GM18508 (cell line): ENCODE measurements around the gene ADAMTSL1.

Experiments
- ATAC-seq: cut with Tn5 transposase; IDR thresholded peaks from one replicate; pipeline ENCODE4 v1.9.1; 2021; ENCODE audit warnings: moderate number of reproducible peaks; ENCODE audit not compliant: insufficient read depth, unreplicated experiment

Gene ADAMTSL1

GRCh38 chr9:18718393-18718792, 244.4 kb downstream of the ADAMTSL1 start:
- ATAC-seq: no peak

- ATAC-seq: no peak
Observed at GRCh38 chr9:18718932-18719331, 245.0 kb downstream of the ADAMTSL1 start.

GRCh38 chr9:18720691-18721090, 246.7 kb downstream of the ADAMTSL1 start:
- no peak for ATAC-seq

- ATAC-seq: no peak
Observed at GRCh38 chr9:18721267-18721994, 247.5 kb downstream of the ADAMTSL1 start.

- no peak for ATAC-seq
Observed at GRCh38 chr9:18721995-18722310, 248.0 kb downstream of the ADAMTSL1 start.

- no peak for ATAC-seq
Observed at GRCh38 chr9:18722882-18723281, 248.9 kb downstream of the ADAMTSL1 start.

GRCh38 chr9:18723366-18723765, 249.4 kb downstream of the ADAMTSL1 start:
- no peak for ATAC-seq

- ATAC-seq: no peak
Observed at GRCh38 chr9:18726546-18726945, 252.6 kb downstream of the ADAMTSL1 start.

- no peak for ATAC-seq
Observed at GRCh38 chr9:18727904-18728303, 254.0 kb downstream of the ADAMTSL1 start.

GRCh38 chr9:18728642-18729041, 254.7 kb downstream of the ADAMTSL1 start:
- no peak for ATAC-seq

GRCh38 chr9:18730241-18730640, 256.3 kb downstream of the ADAMTSL1 start:
- ATAC-seq: no peak

GRCh38 chr9:18739127-18739526, 265.2 kb downstream of the ADAMTSL1 start:
- no peak for ATAC-seq

GRCh38 chr9:18739641-18740318, 265.8 kb downstream of the ADAMTSL1 start:
- no peak for ATAC-seq

- ATAC-seq: no peak
Observed at GRCh38 chr9:18741359-18741758, 267.4 kb downstream of the ADAMTSL1 start.

- ATAC-seq: no peak
Observed at GRCh38 chr9:18741945-18742344, 268.0 kb downstream of the ADAMTSL1 start.

GRCh38 chr9:18743421-18743820, 269.5 kb downstream of the ADAMTSL1 start:
- ATAC-seq: no peak

- ATAC-seq: no peak
Observed at GRCh38 chr9:18743971-18744370, 270.0 kb downstream of the ADAMTSL1 start.

- ATAC-seq: no peak
Observed at GRCh38 chr9:18745710-18746109, 271.8 kb downstream of the ADAMTSL1 start.

- no peak for ATAC-seq
Observed at GRCh38 chr9:18746631-18747030, 272.7 kb downstream of the ADAMTSL1 start.

GRCh38 chr9:18747595-18747994, 273.6 kb downstream of the ADAMTSL1 start:
- ATAC-seq: no peak

- ATAC-seq: no peak
Observed at GRCh38 chr9:18748251-18748701, 274.3 kb downstream of the ADAMTSL1 start.

GRCh38 chr9:18749711-18750110, 275.8 kb downstream of the ADAMTSL1 start:
- no peak for ATAC-seq
